GM12865 (cell line): ENCODE results near the gene BPIFA2.

Experiments
- DNase-seq: peaks from one replicate; pipeline ENCODE4 v3.0.0; 2010; ENCODE audit warnings: low read depth
- H3K4me3 ChIP-seq: 2 replicates; pipeline ENCODE4 v1.5.1; 2011; ENCODE audit warnings: mild to moderate bottlenecking, low read depth, low read length, control low read depth
- CTCF ChIP-seq: IDR thresholded peaks from 2 replicates; pipeline ENCODE4 v1.5.1; 2011; ENCODE audit warnings: low read length, control low read depth, low read depth, inconsistent platforms; ENCODE audit not compliant: insufficient read depth; ENCODE audit errors: missing control alignments

Gene BPIFA2

GRCh38 chr20:33127422-33128097 is 40.4 kb upstream of the BPIFA2 start:
- TF ChIP-seq CTCF: no peak
- H3K4me3 ChIP-seq: no peak overlapping the region
- no peak for DNase-seq

- DNase-seq: no peak
- TF ChIP-seq CTCF: no peak
These were observed 37.3 kb upstream of the BPIFA2 start for GRCh38 chr20:33130568-33131061.

GRCh38 chr20:33131949-33132473 is 35.9 kb upstream of the BPIFA2 start:
- DNase-seq: no peak
- H3K4me3 ChIP-seq: no peak overlapping the region
- TF ChIP-seq CTCF: no peak

More at GRCh38 chr20:33130568-33131061, 37.3 kb upstream of the BPIFA2 start:
- H3K4me3 ChIP-seq: no peak overlapping the region

- no peak for DNase-seq
- TF ChIP-seq CTCF: no peak
- no peak overlapping the region for H3K4me3 ChIP-seq
These were observed 35.2 kb upstream of the BPIFA2 start for GRCh38 chr20:33132513-33133372.

GRCh38 chr20:33133373-33133941 is 34.5 kb upstream of the BPIFA2 start:
- TF ChIP-seq CTCF: no peak
- H3K4me3 ChIP-seq: no peak overlapping the region

GRCh38 chr20:33137195-33137594 is 30.8 kb upstream of the BPIFA2 start:
- no peak overlapping the region for H3K4me3 ChIP-seq
- no peak for DNase-seq
- no peak for TF ChIP-seq CTCF

More at GRCh38 chr20:33133373-33133941, 34.5 kb upstream of the BPIFA2 start:
- DNase-seq: no peak
